GM12864 (cell line): ENCODE results near the gene ADGRF5.
"Not testable (repeated sequence)": the region's sequence is repeated elsewhere in the genome, so short reads cannot be mapped to it uniquely, and the experiment has no call there.

Experiments used
- DNase-seq: peaks from one replicate; pipeline ENCODE4 v3.0.0-alpha.2; 2011; ENCODE audit warnings: low read depth
- H3K4me3 ChIP-seq: 2 replicates; pipeline ENCODE4 v1.5.1; 2011; ENCODE audit warnings: mild to moderate bottlenecking, low read depth, low read length, control low read depth
- TF ChIP-seq, protein P1 (sequence below): IDR thresholded peaks from 2 replicates; pipeline ENCODE4 v1.5.1; 2011; ENCODE audit warnings: low read depth, mild to moderate bottlenecking, moderate library complexity, low read length, control low read depth, inconsistent platforms; ENCODE audit errors: missing control alignments

ADGRF5 gene

DNA sequence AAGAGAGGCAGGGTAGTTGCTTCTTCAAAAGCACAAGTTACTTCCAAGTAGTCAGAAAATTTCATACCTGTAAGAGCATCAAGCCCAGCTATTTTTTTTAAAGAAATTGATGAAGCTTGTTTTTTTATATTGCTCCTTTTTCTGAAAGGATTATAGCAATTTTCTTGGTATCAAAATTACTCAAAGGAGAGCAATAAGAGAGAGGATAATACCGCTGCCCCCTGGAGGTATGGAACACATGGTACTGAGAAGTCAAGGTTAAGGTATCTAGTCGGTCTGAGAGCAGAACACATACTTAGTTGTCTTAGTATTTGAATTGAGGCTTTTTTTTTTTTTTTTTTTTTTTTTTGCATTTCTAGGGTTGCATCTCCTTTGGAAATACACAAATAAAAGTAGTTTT, 59.4 kb downstream of the ADGRF5 start:
- TF ChIP-seq, protein P1, sequence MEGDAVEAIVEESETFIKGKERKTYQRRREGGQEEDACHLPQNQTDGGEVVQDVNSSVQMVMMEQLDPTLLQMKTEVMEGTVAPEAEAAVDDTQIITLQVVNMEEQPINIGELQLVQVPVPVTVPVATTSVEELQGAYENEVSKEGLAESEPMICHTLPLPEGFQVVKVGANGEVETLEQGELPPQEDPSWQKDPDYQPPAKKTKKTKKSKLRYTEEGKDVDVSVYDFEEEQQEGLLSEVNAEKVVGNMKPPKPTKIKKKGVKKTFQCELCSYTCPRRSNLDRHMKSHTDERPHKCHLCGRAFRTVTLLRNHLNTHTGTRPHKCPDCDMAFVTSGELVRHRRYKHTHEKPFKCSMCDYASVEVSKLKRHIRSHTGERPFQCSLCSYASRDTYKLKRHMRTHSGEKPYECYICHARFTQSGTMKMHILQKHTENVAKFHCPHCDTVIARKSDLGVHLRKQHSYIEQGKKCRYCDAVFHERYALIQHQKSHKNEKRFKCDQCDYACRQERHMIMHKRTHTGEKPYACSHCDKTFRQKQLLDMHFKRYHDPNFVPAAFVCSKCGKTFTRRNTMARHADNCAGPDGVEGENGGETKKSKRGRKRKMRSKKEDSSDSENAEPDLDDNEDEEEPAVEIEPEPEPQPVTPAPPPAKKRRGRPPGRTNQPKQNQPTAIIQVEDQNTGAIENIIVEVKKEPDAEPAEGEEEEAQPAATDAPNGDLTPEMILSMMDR: no peak
- no peak overlapping the region for H3K4me3 ChIP-seq
- no peak for DNase-seq

DNA sequence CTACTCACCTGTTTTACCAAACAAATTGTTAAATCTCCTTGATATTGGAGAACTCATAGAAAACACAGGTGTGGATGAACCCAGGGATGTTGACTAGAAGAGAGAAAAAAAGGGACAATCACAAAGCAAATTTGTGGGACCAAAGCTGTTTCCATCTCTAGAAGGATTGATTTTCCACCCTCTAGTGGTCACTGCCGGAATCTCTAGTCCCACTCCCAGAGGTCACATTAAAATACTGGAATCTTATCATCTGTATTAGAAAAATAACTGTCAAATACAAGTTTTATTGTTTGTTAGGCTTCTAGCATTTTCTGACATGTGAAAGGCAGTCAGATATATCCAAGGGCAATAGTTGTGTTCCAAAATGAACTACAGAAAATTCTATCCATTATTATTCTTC, 65.8 kb downstream of the ADGRF5 start:
- DNase-seq, H3K4me3 ChIP-seq: not testable (repeated sequence)
- TF ChIP-seq, protein P1: peak; percentile 75

DNA sequence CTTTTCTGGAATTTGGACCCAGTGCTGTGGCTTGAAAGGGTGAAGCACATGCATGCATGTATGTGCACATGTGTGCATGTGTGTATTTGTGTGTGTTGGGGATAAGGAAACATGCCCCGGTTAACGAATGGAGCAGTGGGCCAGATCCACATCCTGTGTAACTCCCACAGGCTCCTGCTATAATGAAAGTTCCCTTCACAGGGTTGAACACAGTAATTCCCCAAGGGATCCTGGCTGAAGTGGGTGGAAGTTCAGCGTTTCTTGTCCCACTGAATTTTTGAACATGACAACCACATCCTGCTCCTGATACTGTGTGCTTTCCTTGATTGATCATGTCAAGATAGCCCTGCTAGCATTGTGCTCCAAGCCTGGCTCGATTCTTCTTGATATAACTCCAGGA, 70.2 kb downstream of the ADGRF5 start:
- not testable (repeated sequence) for H3K4me3 ChIP-seq, DNase-seq

DNA sequence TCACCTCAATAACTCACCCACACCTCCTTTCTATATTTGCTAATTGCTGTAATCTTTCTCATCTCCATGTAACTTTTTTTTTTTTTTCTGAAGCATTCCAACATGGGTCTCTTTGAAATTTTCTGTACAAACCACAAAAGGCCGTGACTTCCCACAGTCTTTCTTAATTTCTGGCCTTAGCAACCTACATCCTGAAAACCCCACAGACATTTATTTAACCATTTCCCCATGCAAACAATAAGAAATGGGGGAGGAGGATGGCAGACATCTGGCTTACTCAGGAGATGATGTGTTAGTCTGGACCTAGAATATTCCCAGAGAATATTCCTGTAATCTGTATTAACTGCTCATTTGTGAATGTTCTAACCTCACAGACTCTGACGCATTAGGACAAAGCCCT, 70.9 kb downstream of the ADGRF5 start:
- no peak overlapping the region for H3K4me3 ChIP-seq
- DNase-seq: no peak
- TF ChIP-seq, protein P1: no peak

DNA sequence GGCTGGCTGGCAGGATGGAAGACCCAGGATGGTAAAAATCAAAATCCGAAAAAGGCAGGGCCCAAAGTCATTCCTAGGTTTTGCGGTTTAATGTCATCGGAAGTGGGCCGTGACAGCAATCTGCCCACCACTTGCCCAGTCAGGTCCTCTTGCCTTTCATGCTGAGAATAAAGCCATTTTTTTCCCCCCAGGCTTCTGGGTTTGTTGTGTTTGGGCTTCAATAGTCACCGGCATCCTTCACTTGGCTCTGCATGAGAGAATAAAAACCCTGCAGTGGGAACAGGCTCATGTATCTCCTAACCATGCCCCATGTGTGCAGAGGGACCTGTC, 72.4 kb downstream of the ADGRF5 start:
- H3K4me3 ChIP-seq: no peak overlapping the region
- no peak for DNase-seq

DNA sequence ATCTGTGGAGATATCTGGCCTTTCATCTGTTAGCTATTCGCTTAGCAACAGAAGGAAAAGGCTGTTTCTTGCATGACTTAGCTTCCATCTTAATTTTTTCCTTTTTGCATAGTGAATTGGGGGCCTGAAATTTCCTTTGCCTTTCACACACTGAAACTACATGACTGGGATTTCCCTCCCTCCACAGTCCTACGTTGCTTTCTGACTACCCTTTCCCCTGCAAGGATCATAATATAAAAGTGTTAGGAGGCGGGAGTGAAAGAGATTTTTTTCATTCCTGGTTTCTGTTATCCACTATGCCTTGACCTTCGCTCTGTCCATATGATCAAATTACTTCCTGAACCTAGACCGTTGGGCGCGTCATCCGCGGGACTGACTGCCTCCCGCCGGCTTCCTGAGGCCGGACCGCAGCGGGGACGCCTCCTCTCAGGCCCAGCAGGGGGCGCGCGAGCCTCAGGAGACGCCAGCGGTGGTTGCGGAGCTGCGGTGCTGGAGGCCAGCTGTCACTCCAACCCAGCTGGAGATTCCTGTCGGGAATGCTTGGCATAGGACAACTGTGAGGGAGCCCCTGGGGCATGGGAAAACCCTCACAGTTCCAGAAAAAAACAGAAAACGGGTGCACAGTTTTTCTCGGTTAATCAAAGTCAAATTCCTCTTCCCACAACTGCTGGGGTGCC, 72.9 kb downstream of the ADGRF5 start:
- no peak overlapping the region for H3K4me3 ChIP-seq
- no peak for DNase-seq
- TF ChIP-seq, protein P1: peak; percentile 90

More for the DNA sequence above, 72.4 kb downstream of the ADGRF5 start:
- TF ChIP-seq, protein P1: no peak

DNA sequence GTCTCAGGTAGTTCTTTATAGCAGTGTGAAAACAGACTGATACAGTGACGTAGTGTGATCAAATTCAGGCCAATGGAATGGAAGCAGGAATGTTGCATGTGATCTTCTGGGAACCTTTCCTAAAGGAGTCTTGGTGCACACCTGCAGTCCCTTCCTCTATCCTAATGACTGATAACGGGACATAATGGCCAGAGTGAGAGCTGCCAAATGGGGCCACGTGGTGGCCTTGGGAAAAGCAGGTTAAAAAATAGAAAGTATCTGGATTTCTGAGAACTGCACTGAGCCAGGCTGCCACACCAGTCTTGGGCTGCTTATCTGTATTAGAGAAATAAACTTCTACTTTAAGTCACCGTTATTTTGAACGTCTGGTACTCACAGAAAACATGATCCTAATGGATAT, 76.6 kb downstream of the ADGRF5 start:
- no peak for DNase-seq
- TF ChIP-seq, protein P1: no peak
- H3K4me3 ChIP-seq: no peak overlapping the region

DNA sequence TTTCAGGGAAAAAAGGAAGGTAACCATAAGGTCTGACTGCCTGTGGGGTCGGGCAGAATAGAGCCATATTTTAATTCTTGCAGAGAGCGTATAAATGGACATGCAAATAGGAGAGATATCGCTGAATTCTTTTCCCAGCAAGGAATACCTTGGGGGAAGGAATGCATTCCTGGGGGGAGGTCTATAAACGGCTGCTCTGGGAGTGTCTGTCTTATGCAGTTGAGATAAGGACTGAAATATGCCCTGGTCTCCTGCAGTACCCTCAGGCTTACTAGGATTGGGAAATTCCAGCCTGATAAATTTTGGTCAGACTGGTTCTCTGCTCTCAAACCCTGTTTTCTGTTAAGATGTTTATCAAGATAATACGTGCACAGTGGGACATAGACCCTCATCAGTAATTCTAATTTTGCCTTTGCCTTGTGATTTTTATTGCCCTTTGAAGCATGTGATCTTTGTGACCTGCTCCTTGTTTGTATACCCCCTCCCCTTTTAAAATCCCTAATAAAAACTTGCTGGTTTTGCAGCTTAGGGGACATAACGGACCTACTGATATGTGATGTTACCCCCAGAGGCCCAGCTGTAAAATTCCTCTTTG, 79.4 kb downstream of the ADGRF5 start:
- DNase-seq, H3K4me3 ChIP-seq: not testable (repeated sequence)
